Upper lobe of left lung (tissue), 4 donors: ENCODE results near the gene FSIP2.

Source experiments
- CTCF ChIP-seq, 6 experiments: fragments of 450-650 bp in 4 of 6; fragments of 200-600 bp in 2 of 6; sonication (generic) in 2 of 6; IDR thresholded peaks; one replicate each; pipeline ENCODE4 v1.5.1; 2016 to 2019; ENCODE audit warnings: antibody characterized with exemption in 6 of 6
- POLR2A ChIP-seq, 4 donors: fragments of 450-650 bp; IDR thresholded peaks; one replicate each; pipeline ENCODE4 v1.5.1; 2016 to 2017; ENCODE audit warnings: antibody characterized with exemption in 4 of 4, mild to moderate bottlenecking in 2 of 4

GRCh38 chr2:185825557-185825956, 87.0 kb downstream of the FSIP2 start:
- no peak for TF ChIP-seq CTCF (IDR thresholded peaks at IDR 0.05)
- TF ChIP-seq POLR2A (IDR thresholded peaks at IDR 0.05), result no peak
